GM18870 (cell line): ENCODE data around the gene CYTH1.

Experiments
- ATAC-seq: cut with Tn5 transposase; IDR thresholded peaks from one replicate; pipeline ENCODE4 v1.9.1; 2021; ENCODE audit warnings: moderate library complexity; ENCODE audit not compliant: unreplicated experiment

CYTH1 gene

GRCh38 chr17:78781893-78782304, at the start of gene CYTH1:
TSS of gene CYTH1 (minus strand) at chr17:78782273. CDS start at chr17:78782223, 50 bp downstream.
- ATAC-seq: no peak

- no peak for ATAC-seq
Observed at GRCh38 chr17:78829477-78829876, 47.4 kb upstream of the CYTH1 start.

- ATAC-seq: no peak
Observed at GRCh38 chr17:78828470-78829185, 46.6 kb upstream of the CYTH1 start.

GRCh38 chr17:78826836-78827509, 44.9 kb upstream of the CYTH1 start:
- ATAC-seq: no peak

- ATAC-seq: no peak
Observed at GRCh38 chr17:78826421-78826820, 44.3 kb upstream of the CYTH1 start.

GRCh38 chr17:78825696-78826095, 43.6 kb upstream of the CYTH1 start:
- no peak for ATAC-seq

- no peak for ATAC-seq
Observed at GRCh38 chr17:78824240-78824639, 42.2 kb upstream of the CYTH1 start.

GRCh38 chr17:78823282-78824046, 41.4 kb upstream of the CYTH1 start:
- ATAC-seq: no peak

- ATAC-seq: no peak
Observed at GRCh38 chr17:78822552-78822951, 40.5 kb upstream of the CYTH1 start.

GRCh38 chr17:78821961-78822360, 39.9 kb upstream of the CYTH1 start:
- ATAC-seq: no peak

- ATAC-seq: no peak
Observed at GRCh38 chr17:78820841-78821240, 38.8 kb upstream of the CYTH1 start.

GRCh38 chr17:78819806-78820792, 38.0 kb upstream of the CYTH1 start:
- no peak for ATAC-seq

GRCh38 chr17:78819402-78819801, 37.3 kb upstream of the CYTH1 start:
- no peak for ATAC-seq

- ATAC-seq: no peak
Observed at GRCh38 chr17:78818932-78819331, 36.9 kb upstream of the CYTH1 start.

- ATAC-seq: no peak
Observed at GRCh38 chr17:78818152-78818846, 36.2 kb upstream of the CYTH1 start.

GRCh38 chr17:78817123-78817522, 35.0 kb upstream of the CYTH1 start:
- no peak for ATAC-seq

GRCh38 chr17:78815696-78816095, 33.6 kb upstream of the CYTH1 start:
- no peak for ATAC-seq

GRCh38 chr17:78812855-78813254, 30.8 kb upstream of the CYTH1 start:
- ATAC-seq: no peak

- ATAC-seq: no peak
Observed at GRCh38 chr17:78808163-78808562, 26.1 kb upstream of the CYTH1 start.

- ATAC-seq: no peak
Observed at GRCh38 chr17:78806451-78806850, 24.4 kb upstream of the CYTH1 start.
